ENCODE results near the gene TNFRSF1A.
"Not testable (repeated sequence)": the region's sequence is repeated elsewhere in the genome, so short reads cannot be mapped to it uniquely, and the experiment has no call there.

The TNFRSF1A gene

DNA sequence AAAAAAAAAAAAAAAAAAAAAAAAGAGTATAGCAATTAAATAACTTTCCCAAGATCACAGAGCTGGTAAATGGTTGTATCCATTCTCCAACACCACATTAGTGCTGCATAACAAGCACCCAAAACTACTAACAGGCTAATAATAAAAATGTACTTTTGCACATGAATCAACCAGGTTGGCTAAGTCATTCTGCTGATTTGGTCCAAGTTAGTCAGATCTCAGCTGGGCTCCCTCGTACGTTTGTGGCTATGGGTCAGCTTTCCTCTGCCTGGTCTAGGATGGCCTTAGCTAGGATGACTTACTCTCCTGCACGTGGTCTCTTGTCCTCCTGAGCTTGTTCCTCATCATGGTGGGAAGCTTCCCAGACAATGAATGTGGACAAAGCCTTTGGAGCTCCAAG is 39.3 kb downstream of the TNFRSF1A start:
- no peak for DNase-seq

DNA sequence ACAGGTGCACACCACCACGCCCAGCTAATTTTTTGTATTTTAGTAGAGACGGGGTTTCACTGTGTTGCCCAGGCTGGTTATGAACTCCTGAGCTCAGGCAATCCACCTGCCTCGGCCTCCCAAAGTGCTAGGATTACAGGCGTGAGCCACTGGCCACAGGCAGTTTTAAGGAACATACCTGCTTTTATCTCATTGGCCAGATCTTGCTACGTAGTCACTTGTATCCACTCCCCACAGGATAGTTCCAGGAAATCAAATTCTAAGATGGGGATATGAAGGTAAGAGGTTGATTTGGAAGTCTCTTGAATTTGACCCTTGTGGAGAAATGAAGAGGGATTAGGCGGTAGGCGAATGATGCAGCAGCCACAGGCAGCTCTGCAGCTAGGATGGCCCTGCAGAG is 40.2 kb downstream of the TNFRSF1A start:
- DNase-seq: no peak

DNA sequence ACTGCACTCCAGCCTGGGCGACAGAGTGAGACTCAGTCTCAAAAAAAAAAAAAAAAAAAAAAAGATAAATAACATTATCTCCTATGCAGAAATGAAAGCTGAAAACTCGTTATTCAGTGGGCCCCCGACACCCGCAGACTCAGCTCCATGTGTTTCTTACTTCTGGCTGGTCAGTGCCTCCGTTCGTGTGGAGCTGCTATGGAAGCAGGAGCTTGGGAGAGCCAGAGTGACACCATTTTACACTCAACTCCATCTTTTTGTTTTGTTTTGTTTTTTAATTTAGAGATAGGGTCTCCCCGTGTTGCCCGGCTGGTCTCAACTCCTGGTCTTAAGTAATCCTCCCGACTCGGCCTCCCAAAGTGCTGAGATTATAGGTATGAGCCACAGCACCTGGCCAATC is 44.7 kb downstream of the TNFRSF1A start:
- DNase-seq: no peak

DNA sequence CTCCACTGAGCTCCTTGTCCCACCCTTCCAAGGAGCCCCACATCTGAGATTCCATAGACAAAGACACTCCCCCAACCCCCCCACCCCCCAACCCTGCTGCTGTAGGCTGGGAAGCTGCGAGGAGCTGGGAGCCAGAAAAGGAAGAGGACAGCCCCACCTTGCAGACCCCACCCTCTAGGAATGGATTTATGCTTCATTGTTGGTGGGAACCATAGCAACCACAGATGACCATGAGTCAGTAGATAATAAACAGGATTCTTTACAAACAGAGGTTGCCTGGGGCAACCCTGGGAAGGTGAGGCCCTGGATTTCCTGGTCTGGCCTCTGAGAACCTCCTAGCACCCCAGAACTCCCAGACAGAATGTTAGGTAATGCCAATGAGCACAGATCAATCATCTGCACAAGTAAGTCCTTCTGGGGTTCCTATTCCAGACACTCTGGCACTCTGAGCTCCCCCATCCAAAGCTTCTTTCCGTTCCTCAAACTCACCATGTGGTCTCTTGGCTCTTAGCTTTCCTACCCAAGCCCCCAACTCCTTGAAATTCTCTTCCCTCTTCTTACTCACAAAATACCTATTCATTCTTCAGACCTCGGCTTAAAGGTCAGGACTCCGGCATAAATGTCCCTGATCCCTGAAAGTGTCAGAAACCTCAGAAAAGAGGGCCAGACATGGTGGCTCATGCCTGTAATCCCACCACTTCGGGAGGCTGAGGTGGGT is 46.6 kb downstream of the TNFRSF1A start:
- DNase-seq: no peak

DNA sequence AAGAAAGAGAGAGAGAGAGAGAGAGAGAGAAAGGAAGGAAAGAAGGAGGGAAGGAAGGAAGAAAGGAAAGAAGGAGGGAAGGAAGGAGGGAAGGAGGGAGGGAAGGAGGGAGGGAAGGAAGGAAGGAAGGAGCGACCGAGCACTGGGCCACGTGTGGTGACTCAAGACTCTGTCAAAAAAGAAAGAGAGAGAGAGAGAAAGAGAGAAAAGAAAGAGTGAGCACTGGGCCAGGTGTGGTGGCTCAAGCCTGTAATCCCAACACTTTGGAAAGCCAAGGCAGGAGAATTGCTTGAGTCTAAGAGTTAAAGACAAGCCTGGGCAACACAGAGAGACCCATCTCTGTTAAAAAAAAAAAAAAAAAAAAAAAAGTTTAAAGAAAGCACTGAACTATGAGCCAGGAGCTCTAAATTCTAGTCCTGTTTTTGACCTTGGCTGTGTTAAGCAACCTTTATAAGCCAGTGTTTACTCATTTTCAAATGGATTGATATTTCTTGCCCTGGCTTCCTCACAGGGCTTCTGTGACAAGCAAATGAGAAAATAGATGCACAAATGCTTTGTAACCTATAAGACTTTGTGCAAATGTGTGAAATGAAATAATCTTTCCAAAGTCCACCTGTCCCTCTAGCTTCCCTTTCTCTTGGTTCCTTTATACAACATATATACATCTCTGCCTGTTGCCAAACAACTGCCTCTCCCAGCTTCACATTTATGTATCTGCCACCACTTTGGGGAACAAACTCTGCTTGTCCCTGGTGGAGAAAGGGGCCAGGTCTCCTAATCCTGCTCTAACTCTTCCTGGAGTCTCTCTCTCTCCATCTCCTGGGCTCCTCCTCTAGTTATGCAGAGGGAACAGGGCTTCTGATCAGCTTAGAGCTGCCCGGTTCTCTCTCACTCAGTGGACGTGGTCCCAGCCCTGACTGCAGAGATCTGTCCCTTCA is 47.5 kb downstream of the TNFRSF1A start:
- no peak for DNase-seq

DNA sequence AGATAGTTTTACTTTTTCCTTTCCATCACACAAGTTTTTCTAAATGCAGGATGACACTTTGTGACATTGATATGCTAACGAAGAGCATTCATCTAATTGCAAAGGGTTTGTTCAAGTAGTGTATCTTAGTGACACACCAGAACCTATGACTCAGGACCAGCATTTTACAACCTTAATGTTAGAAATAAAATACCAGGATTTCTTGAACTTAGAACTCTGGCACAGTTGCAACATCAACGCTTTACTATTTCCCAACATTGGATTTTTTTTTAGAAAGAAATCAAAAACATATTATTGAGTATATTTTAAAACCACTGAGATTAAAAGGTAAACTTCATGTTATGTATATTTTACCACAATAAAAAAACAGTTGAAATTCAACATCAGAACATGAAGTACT is 49.3 kb downstream of the TNFRSF1A start:
- DNase-seq: no peak

DNA sequence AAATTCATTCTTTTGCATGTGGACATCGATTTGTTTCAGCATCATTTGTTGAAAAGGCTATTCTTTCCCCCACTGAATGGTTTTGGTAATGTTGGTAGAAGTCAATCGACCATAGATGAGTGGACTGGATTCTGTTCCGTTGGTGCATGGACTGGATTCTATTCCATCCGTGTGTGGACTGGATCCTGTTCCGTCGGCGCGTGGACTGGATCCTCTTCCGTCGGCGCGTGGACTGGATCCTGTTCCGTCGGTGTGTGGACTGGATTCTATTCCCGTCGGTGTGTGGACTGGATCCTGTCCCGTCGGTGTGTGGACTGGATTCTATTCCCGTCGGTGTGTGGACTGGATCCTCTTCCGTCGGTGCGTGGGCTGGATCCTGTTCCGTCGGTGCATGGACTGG is 52.0 kb downstream of the TNFRSF1A start:
- DNase-seq: not testable (repeated sequence)

DNA sequence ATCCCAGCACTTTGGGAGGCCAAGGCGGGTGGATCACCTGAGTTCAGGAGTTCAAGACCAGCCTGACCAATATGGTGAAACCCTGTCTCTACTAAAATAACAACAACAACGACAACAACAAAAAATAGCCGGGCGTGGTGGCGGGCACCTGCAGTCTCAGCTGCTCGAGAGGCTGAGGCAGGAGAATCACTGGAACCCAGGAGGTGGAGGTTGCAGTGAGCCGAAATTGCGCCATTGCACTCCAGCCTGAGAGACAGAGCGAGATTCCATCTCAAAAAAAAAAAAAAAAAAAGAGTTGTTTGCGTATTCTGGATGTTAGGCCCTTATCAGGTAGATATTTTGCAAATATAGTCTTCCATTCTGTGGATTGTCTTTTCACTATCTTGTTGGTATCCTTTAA is 52.8 kb downstream of the TNFRSF1A start:
- not testable (repeated sequence) for DNase-seq

DNA sequence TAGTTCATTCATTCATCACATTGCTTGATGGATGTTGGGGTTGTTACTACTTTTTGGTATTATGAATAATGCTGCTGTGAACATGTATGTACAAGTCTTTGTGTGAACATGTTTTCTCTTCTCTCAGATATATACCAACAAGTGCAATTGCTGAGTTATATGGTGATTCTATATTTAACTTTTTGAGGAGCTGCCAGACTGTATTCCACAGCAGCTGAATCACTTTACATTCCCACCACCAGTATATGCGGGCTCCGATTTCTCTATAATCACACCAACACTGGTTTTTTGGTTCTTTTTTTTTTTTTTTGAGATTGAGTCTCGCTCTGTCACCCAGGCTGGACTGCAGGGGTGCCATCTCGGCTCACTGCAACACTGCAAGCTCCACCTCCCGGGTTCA is 53.6 kb downstream of the TNFRSF1A start:
- no peak for DNase-seq

DNA sequence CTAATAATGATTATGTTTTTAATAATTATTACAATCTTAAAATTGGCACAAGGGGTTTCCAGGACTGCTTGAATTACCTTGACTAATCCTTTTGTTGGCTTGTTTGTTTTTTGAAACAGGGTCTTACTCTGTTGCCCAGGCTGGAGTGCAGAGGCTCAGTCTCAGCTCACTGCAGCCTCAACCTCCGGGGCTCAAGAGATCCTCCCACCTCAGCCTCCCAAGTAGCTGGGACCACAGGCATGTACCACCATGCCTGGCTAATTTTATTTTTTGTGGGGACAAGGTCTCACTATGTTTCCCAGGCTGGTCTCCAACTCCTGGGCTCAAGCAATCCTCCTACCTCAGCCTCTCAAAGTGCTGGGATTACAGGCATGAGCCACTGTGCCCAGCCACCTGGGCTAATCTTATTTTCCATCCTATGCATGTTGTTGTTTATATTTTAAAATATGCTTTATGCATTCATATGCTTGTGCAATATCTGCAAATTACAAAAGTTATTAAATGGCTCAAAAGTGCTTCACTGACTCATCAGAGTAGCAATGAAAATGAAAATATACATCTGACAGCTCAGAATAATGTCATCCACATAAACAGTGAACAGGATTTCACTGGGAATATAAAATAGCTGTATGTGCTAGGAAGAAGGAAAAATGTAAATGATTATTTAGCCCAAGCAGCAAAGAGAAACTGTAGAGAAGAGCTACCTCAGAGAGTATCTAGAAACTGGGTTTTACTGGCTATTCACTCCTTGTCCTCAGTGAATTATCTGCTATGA is 56.2 kb downstream of the TNFRSF1A start:
- no peak for DNase-seq

DNA sequence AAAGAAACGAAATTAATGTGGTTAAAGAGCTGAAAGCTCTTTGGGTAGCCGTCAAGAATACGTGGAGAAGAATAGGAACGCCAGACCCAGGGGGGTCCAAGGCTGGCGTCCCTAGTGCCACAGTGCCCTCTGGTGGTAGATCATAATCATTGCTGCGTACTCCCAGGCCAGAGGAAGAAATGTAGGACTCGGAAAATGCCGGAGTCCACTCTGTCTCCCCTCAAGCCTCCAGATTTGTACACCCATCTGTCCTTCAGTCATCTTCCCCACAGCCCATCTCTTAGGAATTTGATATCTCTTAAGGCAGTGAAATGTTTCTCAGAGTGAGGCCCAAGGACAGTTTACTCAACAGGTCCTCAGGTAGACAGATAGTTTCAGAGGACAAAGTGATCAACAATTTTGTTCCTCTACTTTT is 56.8 kb downstream of the TNFRSF1A start:
- DNase-seq: peak; percentile 49

DNA sequence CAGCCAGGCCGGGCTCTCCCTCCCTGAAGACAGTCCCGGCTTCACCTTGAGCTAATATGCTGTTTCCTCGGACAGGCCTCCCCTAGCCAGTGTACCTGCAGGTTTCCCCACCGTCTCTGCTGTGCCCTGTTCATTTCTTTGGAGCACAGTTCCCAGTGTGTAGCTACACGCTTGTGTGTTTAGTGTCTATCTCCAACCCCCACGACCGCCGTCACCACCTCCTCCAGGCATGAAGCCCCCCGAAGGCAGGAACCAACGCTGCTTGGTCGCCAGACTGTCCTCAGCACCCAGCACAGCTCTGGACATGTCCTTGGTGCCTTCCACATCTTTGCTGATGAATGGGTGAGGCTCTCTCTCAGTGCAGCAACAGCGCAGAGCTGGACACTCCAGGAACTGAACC is 57.6 kb downstream of the TNFRSF1A start:
- no peak for DNase-seq

DNA sequence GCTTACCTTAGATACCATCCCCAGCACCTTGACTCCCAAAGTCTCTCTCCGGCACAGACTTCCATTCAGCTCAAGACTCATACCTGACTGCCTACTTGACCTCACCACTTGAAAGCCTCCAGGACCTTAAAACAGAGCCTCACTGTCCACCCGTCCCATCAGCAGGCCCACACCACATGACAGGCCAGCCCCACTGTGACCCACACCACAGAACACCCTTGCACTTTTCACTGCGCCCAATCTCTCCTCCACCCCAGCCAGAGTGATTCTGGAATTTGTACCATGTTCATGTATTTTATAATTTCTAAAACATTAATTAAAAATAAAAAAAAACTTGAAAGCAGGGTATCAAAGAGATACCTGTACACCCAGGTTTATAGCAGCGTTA is 59.4 kb downstream of the TNFRSF1A start:
- no peak for DNase-seq

DNA sequence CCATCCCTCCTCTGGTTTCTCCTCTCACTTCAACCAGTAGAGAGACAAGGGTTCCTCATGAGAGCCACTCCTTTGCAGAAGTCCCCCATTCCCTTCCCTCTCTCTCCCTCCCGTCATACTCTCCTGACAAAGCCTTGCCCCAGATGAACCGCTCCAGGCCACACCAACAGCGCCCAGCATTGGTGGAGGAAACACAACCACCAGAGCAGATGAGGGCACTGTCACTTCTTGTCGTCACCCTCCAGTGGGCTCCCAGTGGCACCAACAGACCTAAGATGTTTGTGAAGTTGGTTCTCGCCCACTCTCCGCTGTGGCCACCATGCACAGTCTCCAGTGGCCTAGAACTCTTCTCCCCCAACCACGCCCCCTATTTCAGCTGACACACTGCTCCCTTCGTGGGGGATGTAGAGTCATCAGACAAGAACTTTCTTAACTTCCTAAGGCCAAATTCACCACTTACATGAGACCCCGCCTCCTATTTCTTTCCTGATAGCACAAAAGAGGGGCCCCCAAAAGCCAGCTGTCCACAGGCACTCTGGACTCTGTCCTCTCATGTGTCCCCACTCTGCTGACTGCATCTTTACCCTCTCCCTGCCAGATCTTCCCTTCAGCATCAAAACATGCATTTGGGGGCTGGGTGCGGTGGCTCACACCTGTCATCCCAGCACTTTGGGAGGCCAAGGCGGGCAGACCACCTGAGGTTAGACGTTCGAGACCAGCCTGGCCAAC is 60.6 kb downstream of the TNFRSF1A start:
- no peak for DNase-seq

DNA sequence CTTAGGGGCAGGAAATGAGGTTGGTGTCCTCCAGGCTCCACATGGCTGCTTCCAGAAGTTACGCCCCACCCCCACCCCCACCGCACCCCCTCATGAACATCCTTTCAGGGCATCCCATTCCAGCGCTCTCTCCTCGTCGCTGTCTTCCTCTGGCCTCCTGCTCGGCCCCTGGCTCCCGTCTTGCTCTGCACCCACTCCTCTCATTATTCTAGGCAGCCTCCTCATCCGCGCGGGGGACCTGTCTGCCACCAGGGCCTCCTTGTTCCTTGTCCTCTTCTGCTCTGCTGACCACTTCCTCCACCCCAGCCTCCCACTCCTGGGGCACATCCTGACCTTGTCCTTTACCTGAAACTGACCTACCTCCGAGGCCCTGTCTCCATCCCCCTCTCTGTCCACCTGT is 61.2 kb downstream of the TNFRSF1A start:
- no peak for DNase-seq

DNA sequence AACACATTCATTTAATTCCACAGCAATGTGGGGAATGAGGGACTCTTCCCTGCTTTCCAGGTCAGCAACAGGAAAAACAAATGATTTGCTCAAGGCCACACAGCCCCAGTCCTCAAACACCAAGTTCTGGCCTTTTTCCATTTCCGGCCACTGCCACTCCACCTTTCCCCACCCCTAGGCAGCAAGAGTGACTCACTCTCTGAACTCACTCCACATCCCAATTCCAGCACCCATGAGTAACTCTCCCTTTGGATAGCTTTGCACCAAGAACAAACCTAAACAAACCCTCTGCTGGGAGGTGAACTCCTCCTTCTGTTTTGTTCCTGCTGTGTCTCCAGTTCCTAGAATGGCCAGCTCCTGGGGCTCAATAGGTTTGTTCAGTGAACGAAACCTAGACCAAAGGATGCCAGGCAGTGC is 61.8 kb downstream of the TNFRSF1A start:
- DNase-seq: no peak

DNA sequence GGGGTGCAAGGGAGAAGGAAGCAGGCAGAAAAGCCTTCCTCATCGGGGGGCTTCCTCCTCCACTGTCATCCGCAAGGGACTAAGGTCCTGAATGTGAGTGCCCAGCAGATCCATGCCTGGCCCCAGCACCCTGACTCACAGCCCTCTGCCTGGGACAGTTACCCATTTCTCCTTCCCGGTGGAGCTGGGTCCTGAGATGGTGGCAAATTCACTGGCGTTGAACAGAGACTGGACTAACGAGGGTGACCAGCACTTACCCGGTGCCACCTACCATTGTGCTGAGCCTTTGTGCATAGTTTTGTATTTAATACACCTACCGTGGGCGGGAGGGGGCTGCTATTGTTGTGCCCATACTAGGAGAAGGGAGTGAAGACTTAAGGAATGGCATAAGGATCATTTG is 62.2 kb downstream of the TNFRSF1A start:
- no peak for DNase-seq

DNA sequence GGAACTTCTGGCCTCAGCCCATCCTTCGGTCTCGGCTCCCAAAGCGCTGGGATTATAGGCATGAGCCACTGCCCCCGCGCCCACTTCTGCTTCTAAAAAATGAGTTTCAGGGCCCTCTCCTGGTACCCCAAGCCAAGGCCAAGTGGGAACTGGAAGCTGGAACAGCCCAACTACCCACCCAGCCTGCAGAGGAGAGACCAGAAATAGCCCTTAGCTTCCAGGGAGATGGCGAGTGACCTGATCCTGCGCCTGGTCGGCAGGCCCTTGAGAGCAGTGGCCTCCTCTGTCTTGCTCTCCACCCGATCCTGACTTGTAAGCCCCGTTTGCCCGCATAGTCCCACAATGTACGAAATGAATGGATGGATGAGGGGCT is 62.6 kb downstream of the TNFRSF1A start:
- DNase-seq: no peak

All from effector CD8-positive, alpha-beta T cell (primary cell).